K562 (cell line): ENCODE measurements around the gene DOK1. TPM values are rescaled to one million over a fixed set of nuclear protein-coding genes. Genes with fewer than 3 reads are reported as not detected.

Source experiments
- ATAC-seq: fragments of 200-7000 bp; cut with Tn5 transposase; 3 replicates; pipeline ENCODE4 v1.9.1; 2020; ENCODE audit warnings: moderate library complexity
- BruUV-seq: library from RNA; stranded (reverse); fragments of 400-500 nt; replicated peaks from 2 replicates; lab custom pipeline; 2021; lab: Mats Ljungman, UMichigan
- CTCF ChIA-PET: fragments of 300-600 bp; formaldehyde crosslinking; extraction: SDS; loops from one replicate; lab custom pipeline; 2021; ENCODE audit warnings: low intra/inter-chr PET ratio; lab: Yijun Ruan, JAX
- POLR2A ChIA-PET: fragments of 300-600, 350-650 bp; sonication (Branson Sonifier 250); formaldehyde crosslinking; extraction: SDS; loops from one replicate; lab custom pipeline; 2021; ENCODE audit warnings: antibody characterized with exemption, inconsistent platforms; lab: Yijun Ruan, JAX
- DNase-seq, 4 experiments: peaks; one replicate each; pipeline versions ENCODE4 v3.0.0 to v3.0.0-alpha.2; 2011 to 2018; ENCODE audit warnings: low spot score in 3 of 4, mixed read lengths in 3 of 4; ENCODE audit errors: extremely low read depth in 1 of 4
- FAIRE-seq: peaks from 2 replicates; lab custom pipeline; 2011; peaks lifted over from hg19 to GRCh38; lab: Jason Lieb, UNC
- H2AFZ ChIP-seq: 2 replicates; pipeline ENCODE4 v1.6.0; 2011; ENCODE audit warnings: low read depth, low read length, control low read depth, inconsistent platforms
- H3K27ac ChIP-seq: fragments of 200-600 bp; 3 replicates; pipeline ENCODE4 v1.8.0; 2011; ENCODE audit warnings: low read depth, mild to moderate bottlenecking, control low read depth, inconsistent platforms, low read length, moderate library complexity, mixed read lengths; ENCODE audit errors: extremely low read depth
- H3K27me3 ChIP-seq, 2 experiments: fragments of 300-600 bp in 1 of 2; 2 replicates in 1 of 2; 3 replicates in 1 of 2; pipeline versions ENCODE4 v1.6.0 to v1.8.0; 2011; ENCODE audit warnings: inconsistent platforms in 2 of 2, low read length in 2 of 2, mild to moderate bottlenecking in 1 of 2, mixed read lengths in 1 of 2, moderate library complexity in 1 of 2; ENCODE audit not compliant: control insufficient read depth in 2 of 2, insufficient read depth in 2 of 2
- H3K36me3 ChIP-seq: fragments of 300-600 bp; 3 replicates; pipeline ENCODE4 v1.8.0; 2011; ENCODE audit warnings: mild to moderate bottlenecking, low read length, inconsistent platforms; ENCODE audit not compliant: control insufficient read depth, insufficient read depth
- H3K4me1 ChIP-seq, 2 experiments: fragments of 200-600 bp in 1 of 2; replicated peaks in 1 of 2; 2 replicates in 1 of 2; 3 replicates in 1 of 2; pipeline versions ENCODE4 v1.5.1 to v1.8.0; 2011; ENCODE audit warnings: inconsistent platforms in 2 of 2, low read length in 2 of 2, mild to moderate bottlenecking in 1 of 2, mixed read lengths in 1 of 2, moderate library complexity in 1 of 2; ENCODE audit not compliant: control insufficient read depth in 2 of 2, insufficient read depth in 2 of 2
- H3K4me2 ChIP-seq: 2 replicates; pipeline ENCODE4 v1.6.1; 2011; ENCODE audit warnings: low read length, control low read depth, inconsistent platforms, mixed read lengths; ENCODE audit not compliant: insufficient read depth
- H3K4me3 ChIP-seq: fragments of 200-600 bp; sonication (generic), shearing (Covaris generic); 2 replicates; pipeline ENCODE4 v1.5.1; 2016; ENCODE audit warnings: control low read depth, inconsistent platforms
- H3K79me2 ChIP-seq: fragments of 200-600 bp; 3 replicates; pipeline ENCODE4 v1.8.0; 2011; ENCODE audit warnings: low read length, inconsistent platforms; ENCODE audit not compliant: control insufficient read depth, insufficient read depth
- H3K9ac ChIP-seq, 2 experiments: 2 replicates each; pipeline versions ENCODE4 v1.6.0 to v1.6.1; 2011; ENCODE audit warnings: low read depth in 2 of 2, low read length in 2 of 2, control low read depth in 1 of 2, inconsistent platforms in 1 of 2, mild to moderate bottlenecking in 1 of 2, mixed read lengths in 1 of 2; ENCODE audit not compliant: insufficient read depth in 1 of 2
- H3K9me1 ChIP-seq: one replicate; pipeline ENCODE4 v1.6.0; 2011; ENCODE audit warnings: inconsistent platforms, mild to moderate bottlenecking, low read length, moderate library complexity; ENCODE audit not compliant: control insufficient read depth, insufficient read depth
- H3K9me3 ChIP-seq: replicated peaks from 2 replicates; pipeline ENCODE4 v1.5.1; 2011; ENCODE audit warnings: low read depth, low read length, inconsistent platforms; ENCODE audit not compliant: control insufficient read depth, insufficient read depth
- H4K20me1 ChIP-seq: replicated peaks from 2 replicates; pipeline ENCODE4 v1.6.1; 2011; ENCODE audit warnings: low read length, inconsistent platforms, mixed read lengths; ENCODE audit not compliant: control insufficient read depth, insufficient read depth
- ARID3A ChIP-seq: IDR thresholded peaks from 2 replicates; pipeline ENCODE4 v1.6.1; 2012; ENCODE audit warnings: low read depth, low read length, improper control_type of control experiment, borderline replicate concordance
- KLF13 ChIP-seq: fragments of 450-650 bp; IDR thresholded peaks from 2 replicates; pipeline ENCODE4 v1.6.1; 2016; ENCODE audit warnings: missing genetic modification characterization, low read depth, mild to moderate bottlenecking, missing compliant biosample characterization, moderate library complexity, borderline replicate concordance
- SIN3A ChIP-seq, 2 experiments: fragments of 150-350 bp in 1 of 2; IDR thresholded peaks; 2 replicates each; pipeline ENCODE4 v1.6.1; 2011 to 2016; ENCODE audit warnings: borderline replicate concordance in 2 of 2, low read depth in 2 of 2, low read length in 2 of 2, mild to moderate bottlenecking in 2 of 2, moderate library complexity in 2 of 2; ENCODE audit not compliant: control insufficient read depth in 1 of 2
- SRF ChIP-seq, 2 experiments: fragments of 250-450, 450-650 bp in 1 of 2; sonication (Bioruptor Pico) in 1 of 2; sonication (generic) in 1 of 2; formaldehyde crosslinking; IDR thresholded peaks; 2 replicates each; pipeline versions ENCODE4 v1.5.0 to v1.5.1; 2020 to 2022; ENCODE audit warnings: mild to moderate bottlenecking in 1 of 2, missing genetic modification reagents in 1 of 2
- USF1 ChIP-seq: sonication (generic); formaldehyde crosslinking; IDR thresholded peaks from 2 replicates; pipeline ENCODE4 v1.9.0; 2022; ENCODE audit warnings: mild to moderate bottlenecking, missing genetic modification reagents
- ZBTB7A ChIP-seq: IDR thresholded peaks from 2 replicates; pipeline ENCODE4 v1.6.1; 2011; ENCODE audit warnings: low read depth, mild to moderate bottlenecking, low read length, moderate library complexity, borderline replicate concordance; ENCODE audit not compliant: control insufficient read depth
- ZNF232 ChIP-seq: sonication (generic); formaldehyde crosslinking; IDR thresholded peaks from 2 replicates; pipeline ENCODE4 v1.8.0; 2022; ENCODE audit warnings: mild to moderate bottlenecking, missing genetic modification reagents
- WGBS: fragments of 100-300 bp; shearing (Covaris generic); methylation state at CpG from one replicate; pipeline ENCODE4 v1.1.6; 2016; ENCODE audit warnings: low coverage, mixed read lengths; ENCODE audit not compliant: insufficient coverage; ENCODE audit errors: missing lambda C conversion rate; 5-methylcytosine and 5-hydroxymethylcytosine counted together
- in situ Hi-C: fragments of 300-500 bp; cut with MboI; formaldehyde crosslinking; loops from 4 replicates; pipeline ENCODE4 v1.15.0; 2018; ENCODE audit warnings: inconsistent platforms, mixed read lengths
- intact Hi-C: fragments of 100-400 bp; cut with micrococcal nuclease; formaldehyde crosslinking; loops from 2 replicates; pipeline ENCODE4 v1.14.2; 2022
- polyA plus RNA-seq, 8 experiments: library from polyadenylated mRNA; depleted of rRNA in 4 of 8; stranded (reverse) in 5 of 8; unstranded in 3 of 8; fragments of >200 nt; fragmentation: Nextera tagmentation in 2 of 8; fragmentation: Illumina TruSeq in 1 of 8; extraction: Ambion mirVana in 2 of 8; extraction: Trizol in 1 of 8; gene quantifications; 2 replicates each; pipeline versions ENCODE4 v1.2.1 to v1.2.3, GENCODE V29; 2011 to 2014; ENCODE audit warnings: inconsistent platforms in 1 of 8, missing spikeins in 1 of 8
- total RNA-seq, 7 experiments: library from RNA; depleted of rRNA in 6 of 7; stranded (reverse); fragments of >200 nt in 6 of 7; fragmentation: Illumina TruSeq in 2 of 7; extraction: Trizol in 2 of 7; gene quantifications; 2 replicates each; pipeline versions ENCODE4 v1.2.1 to v1.2.3, GENCODE V29; 2011 to 2021; ENCODE audit warnings: low replicate concordance in 1 of 7
- TF ChIP-seq, protein P1 (sequence below), 3 experiments: IDR thresholded peaks in 2 of 3; conservative IDR thresholded peaks in 1 of 3; 2 replicates each; pipeline ENCODE4 v1.5.1; 2011 to 2012; ENCODE audit warnings: low read length in 3 of 3, mild to moderate bottlenecking in 3 of 3, control low read depth in 2 of 3, improper control_type of control experiment in 1 of 3, inconsistent platforms in 1 of 3, low read depth in 1 of 3, mixed read lengths in 1 of 3, moderate library complexity in 1 of 3; ENCODE audit not compliant: insufficient read depth in 2 of 3
- TF ChIP-seq, protein P2 (sequence below): IDR thresholded peaks from 2 replicates; pipeline ENCODE4 v1.6.1; 2011; ENCODE audit warnings: borderline replicate concordance, low read depth, mild to moderate bottlenecking, moderate library complexity, low read length; ENCODE audit not compliant: insufficient read depth, poor library complexity, severe bottlenecking

DOK1 gene
- total and polyA plus RNA-seq, 9 of the 15 experiments (the other 6 are each of a cell fraction or from before 2014, with no cell fraction given): 0.59 to 36.4 (median 16.1) TPM

- under 1% methylated on average over 29 of the region's 29 CpGs for WGBS
- Histone ChIP-seq H3K27ac (peak overlapping the region; percentile 94), H3K9me3 (no peaks in the 10 kb centered on the region), H2AFZ (peak overlapping the region; percentile 89), H3K79me2 (peaks cover 52% of the 10 kb centered on the region), H3K9ac (peak overlapping the region; percentile 93 to 97), H3K9me1 (peaks cover 3% of the 10 kb centered on the region), H3K4me2 (peak overlapping the region; percentile 96), H4K20me1 (peaks cover 5% of the 10 kb centered on the region; the same call in 1 of the 2 replicates), H3K36me3 (peaks cover 65% of the 10 kb centered on the region), H3K4me3 (peak overlapping the region; percentile 96), H3K4me1 (peaks cover 28 to 33% of the 10 kb centered on the region in 2 experiments), H3K27me3 (no peaks in the 10 kb centered on the region)
- FAIRE-seq (peak; percentile 15), DNase-seq (peak in 3 of 4 experiments; percentile 28 to 50 (median 32)), ATAC-seq (peak; percentile 8)
- ChIA-PET POLR2A (interaction anchor here (0.6 to 3.9 kb wide), 14 partner anchors 8 to 313 kb away, joined by 3 to 25 read pairs (median 4); partner anchors contain the start of gene MRPL53), CTCF (no interaction called here)
- intact Hi-C loops: loop anchor here (1.0 to 2.0 kb wide), 3 partner anchors 21 to 74 kb away; partner anchors contain the start of genes CCDC142, PCGF1 and TTC31
- no TSS peak for BruUV-seq
- in situ Hi-C loops: no loop called here
- peak; percentile 36; the same call in 1 of the 2 replicates for TF ChIP-seq ZBTB7A
- TF ChIP-seq KLF13 (tag): 0 out of 2 replicates have a peak, but pooled peaks have one; percentile 16
- TF ChIP-seq ARID3A: no peak
- peak; percentile 36; the same call in 1 of the 2 replicates for TF ChIP-seq USF1 (CRISPR knock-in tag)
- TF ChIP-seq ZNF232: peak; percentile 27; the same call in 1 of the 2 replicates
- TF ChIP-seq SRF (CRISPR knock-in tag; IDR thresholded peaks at IDR 0.05): 0 out of 4 replicates have a peak, but pooled peaks of 1 of the 2 experiments have one; percentile 18
- TF ChIP-seq SIN3A (IDR thresholded peaks at IDR 0.05; ENCODE audit: borderline replicate concordance in 2 of 2, control insufficient read depth in 1 of 2, low read depth in 2 of 2, low read length in 2 of 2): peak in 1 of 2 experiments; percentile 68; a peak in 2 of 4 replicates
- TF ChIP-seq, protein P1, sequence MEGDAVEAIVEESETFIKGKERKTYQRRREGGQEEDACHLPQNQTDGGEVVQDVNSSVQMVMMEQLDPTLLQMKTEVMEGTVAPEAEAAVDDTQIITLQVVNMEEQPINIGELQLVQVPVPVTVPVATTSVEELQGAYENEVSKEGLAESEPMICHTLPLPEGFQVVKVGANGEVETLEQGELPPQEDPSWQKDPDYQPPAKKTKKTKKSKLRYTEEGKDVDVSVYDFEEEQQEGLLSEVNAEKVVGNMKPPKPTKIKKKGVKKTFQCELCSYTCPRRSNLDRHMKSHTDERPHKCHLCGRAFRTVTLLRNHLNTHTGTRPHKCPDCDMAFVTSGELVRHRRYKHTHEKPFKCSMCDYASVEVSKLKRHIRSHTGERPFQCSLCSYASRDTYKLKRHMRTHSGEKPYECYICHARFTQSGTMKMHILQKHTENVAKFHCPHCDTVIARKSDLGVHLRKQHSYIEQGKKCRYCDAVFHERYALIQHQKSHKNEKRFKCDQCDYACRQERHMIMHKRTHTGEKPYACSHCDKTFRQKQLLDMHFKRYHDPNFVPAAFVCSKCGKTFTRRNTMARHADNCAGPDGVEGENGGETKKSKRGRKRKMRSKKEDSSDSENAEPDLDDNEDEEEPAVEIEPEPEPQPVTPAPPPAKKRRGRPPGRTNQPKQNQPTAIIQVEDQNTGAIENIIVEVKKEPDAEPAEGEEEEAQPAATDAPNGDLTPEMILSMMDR (IDR thresholded peaks at IDR 0.05 in 2 of 3, conservative IDR thresholded peaks at IDR 0.05 in 1 of 3; ENCODE audit: insufficient read depth in 2 of 3, low read depth in 1 of 3, low read length in 3 of 3): peak in 2 of 3 experiments; percentile 21 to 42; a peak in 3 of 6 replicates
- TF ChIP-seq, protein P2, sequence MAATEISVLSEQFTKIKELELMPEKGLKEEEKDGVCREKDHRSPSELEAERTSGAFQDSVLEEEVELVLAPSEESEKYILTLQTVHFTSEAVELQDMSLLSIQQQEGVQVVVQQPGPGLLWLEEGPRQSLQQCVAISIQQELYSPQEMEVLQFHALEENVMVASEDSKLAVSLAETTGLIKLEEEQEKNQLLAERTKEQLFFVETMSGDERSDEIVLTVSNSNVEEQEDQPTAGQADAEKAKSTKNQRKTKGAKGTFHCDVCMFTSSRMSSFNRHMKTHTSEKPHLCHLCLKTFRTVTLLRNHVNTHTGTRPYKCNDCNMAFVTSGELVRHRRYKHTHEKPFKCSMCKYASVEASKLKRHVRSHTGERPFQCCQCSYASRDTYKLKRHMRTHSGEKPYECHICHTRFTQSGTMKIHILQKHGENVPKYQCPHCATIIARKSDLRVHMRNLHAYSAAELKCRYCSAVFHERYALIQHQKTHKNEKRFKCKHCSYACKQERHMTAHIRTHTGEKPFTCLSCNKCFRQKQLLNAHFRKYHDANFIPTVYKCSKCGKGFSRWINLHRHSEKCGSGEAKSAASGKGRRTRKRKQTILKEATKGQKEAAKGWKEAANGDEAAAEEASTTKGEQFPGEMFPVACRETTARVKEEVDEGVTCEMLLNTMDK: peak; percentile 0
These were observed 25.7 kb upstream of the DOK1 start for GRCh38 chr2:74528600-74529356.
